Spleen (tissue), 7 donors: ENCODE measurements around the gene MYO7A.

ENCODE experiments used
- CTCF ChIP-seq, 11 experiments: fragments of 200-600 bp in 7 of 11; fragments of 450-650 bp in 4 of 11; sonication (generic) in 4 of 11; IDR thresholded peaks in 8 of 11; conservative IDR thresholded peaks in 3 of 11; 1 replicate in 7 of 11; 2 replicates in 4 of 11; pipeline versions ENCODE4 v1.4.0 to v1.8.0; 2016 to 2021; ENCODE audit warnings: antibody characterized with exemption in 11 of 11, inconsistent platforms in 4 of 11, mild to moderate bottlenecking in 1 of 11
- POLR2A ChIP-seq, 3 donors: fragments of 450-650 bp; IDR thresholded peaks; one replicate each; pipeline ENCODE4 v1.5.1; 2017; ENCODE audit warnings: antibody characterized with exemption in 3 of 3, mild to moderate bottlenecking in 1 of 3
- POLR2AphosphoS5 ChIP-seq, 3 donors: sonication (generic); formaldehyde crosslinking; IDR thresholded peaks; one replicate each; pipeline ENCODE4 v1.5.1; 2017; ENCODE audit warnings: antibody characterized with exemption in 3 of 3
- donor health status: DM: no; HTN: no; CAD: no; lungs with moderate emphysema.
- donor health status: DM: no; HTN: no; CAD: no.
- donor health status: DM: no; HTN: no; CAD: no.

DNA sequence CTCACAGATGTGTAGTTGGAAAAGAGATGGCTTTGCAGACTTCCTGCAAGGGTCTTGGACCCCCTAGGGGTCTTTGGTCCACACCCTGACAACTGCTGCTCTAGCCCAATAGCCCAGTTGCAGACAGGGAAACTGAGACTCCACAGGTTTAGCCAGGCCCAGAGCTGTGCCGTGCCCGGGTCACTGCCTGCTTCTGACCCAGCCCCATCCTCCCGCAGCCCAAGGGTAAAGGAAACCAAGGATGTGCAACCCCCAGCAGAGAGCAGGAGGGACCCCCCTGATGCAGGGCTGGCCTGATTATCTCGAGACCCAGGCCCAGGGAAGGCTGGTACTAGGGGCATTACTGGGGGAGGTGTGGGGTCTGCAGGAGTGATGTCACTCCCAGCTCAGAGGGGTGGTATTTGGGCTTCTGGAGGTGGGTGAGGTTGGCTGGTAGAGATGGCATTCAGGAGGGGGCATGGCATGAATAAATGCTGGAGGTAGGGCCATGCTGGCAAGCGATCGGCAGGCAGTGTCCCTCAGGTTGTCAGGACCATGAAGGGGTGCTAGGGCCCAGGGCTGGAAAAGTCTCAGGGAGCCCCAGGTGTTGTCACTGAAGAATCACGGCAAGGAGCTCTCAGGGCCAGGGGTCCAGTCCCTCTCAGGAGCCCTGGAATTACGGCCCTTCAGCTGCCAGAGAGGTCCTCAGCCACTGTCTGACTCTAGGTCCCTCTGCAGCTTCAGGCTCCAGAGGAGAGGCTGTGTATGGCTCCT, 21.1 kb downstream of the MYO7A start:
- TF ChIP-seq POLR2AphosphoS5 (IDR thresholded peaks at IDR 0.05) (no peak), POLR2A (IDR thresholded peaks at IDR 0.05) (no peak), CTCF (IDR thresholded peaks at IDR 0.05 in 8 of 11, conservative IDR thresholded peaks at IDR 0.05 in 3 of 11) (no peak)
